Osteocyte (in vitro differentiated cells): ENCODE data around the gene CCDC188. TPM values are rescaled to one million over a fixed set of nuclear protein-coding genes. Genes with fewer than 3 reads are reported as not detected.

Experiments
- DNase-seq: peaks from one replicate; pipeline ENCODE4 v3.0.0; 2021; ENCODE audit warnings: mixed read lengths; ENCODE audit not compliant: unreplicated experiment; ENCODE audit errors: extremely low spot score
- H3K27ac Mint-ChIP-seq: one replicate; pipeline ENCODE4 v1.8.0; 2021; ENCODE audit warnings: mild to moderate bottlenecking, mixed read lengths; ENCODE audit not compliant: unreplicated experiment
- H3K27me3 Mint-ChIP-seq: one replicate; pipeline ENCODE4 v1.8.0; 2021; ENCODE audit warnings: mixed read lengths; ENCODE audit not compliant: unreplicated experiment
- H3K36me3 Mint-ChIP-seq: one replicate; pipeline ENCODE4 v1.8.0; 2021; ENCODE audit warnings: mixed read lengths; ENCODE audit not compliant: unreplicated experiment
- H3K4me1 Mint-ChIP-seq: one replicate; pipeline ENCODE4 v1.8.0; 2021; ENCODE audit warnings: mixed read lengths; ENCODE audit not compliant: unreplicated experiment
- H3K4me3 Mint-ChIP-seq: one replicate; pipeline ENCODE4 v1.8.0; 2021; ENCODE audit warnings: mild to moderate bottlenecking, moderate library complexity, mixed read lengths; ENCODE audit not compliant: unreplicated experiment
- H3K9me3 Mint-ChIP-seq: one replicate; pipeline ENCODE4 v1.8.0; 2021; ENCODE audit warnings: mixed read lengths; ENCODE audit not compliant: unreplicated experiment
- total RNA-seq: library from RNA; stranded (reverse); gene quantifications from 2 replicates; pipeline ENCODE4 v1.2.1, GENCODE V29; 2021
- TF ChIP-seq, protein P1 (sequence below): fragments of 200-600 bp; sonication (generic); IDR thresholded peaks from 2 replicates; pipeline ENCODE4 v1.5.0; 2021; ENCODE audit warnings: antibody characterized with exemption, mild to moderate bottlenecking, moderate library complexity

Gene CCDC188
- total RNA-seq, 1 donor from 2014 or later: 0.56 TPM

GRCh38 chr22:20127869-20128618 is 22.8 kb downstream of the CCDC188 start:
- peaks cover 6% of the 10 kb centered on the region for H3K4me1 Mint-ChIP-seq
- no peak overlapping the region for H3K27ac Mint-ChIP-seq
- H3K9me3 Mint-ChIP-seq: no peaks in the 10 kb centered on the region
- DNase-seq: no peak
- H3K27me3 Mint-ChIP-seq: no peaks in the 10 kb centered on the region
- TF ChIP-seq, protein P1, sequence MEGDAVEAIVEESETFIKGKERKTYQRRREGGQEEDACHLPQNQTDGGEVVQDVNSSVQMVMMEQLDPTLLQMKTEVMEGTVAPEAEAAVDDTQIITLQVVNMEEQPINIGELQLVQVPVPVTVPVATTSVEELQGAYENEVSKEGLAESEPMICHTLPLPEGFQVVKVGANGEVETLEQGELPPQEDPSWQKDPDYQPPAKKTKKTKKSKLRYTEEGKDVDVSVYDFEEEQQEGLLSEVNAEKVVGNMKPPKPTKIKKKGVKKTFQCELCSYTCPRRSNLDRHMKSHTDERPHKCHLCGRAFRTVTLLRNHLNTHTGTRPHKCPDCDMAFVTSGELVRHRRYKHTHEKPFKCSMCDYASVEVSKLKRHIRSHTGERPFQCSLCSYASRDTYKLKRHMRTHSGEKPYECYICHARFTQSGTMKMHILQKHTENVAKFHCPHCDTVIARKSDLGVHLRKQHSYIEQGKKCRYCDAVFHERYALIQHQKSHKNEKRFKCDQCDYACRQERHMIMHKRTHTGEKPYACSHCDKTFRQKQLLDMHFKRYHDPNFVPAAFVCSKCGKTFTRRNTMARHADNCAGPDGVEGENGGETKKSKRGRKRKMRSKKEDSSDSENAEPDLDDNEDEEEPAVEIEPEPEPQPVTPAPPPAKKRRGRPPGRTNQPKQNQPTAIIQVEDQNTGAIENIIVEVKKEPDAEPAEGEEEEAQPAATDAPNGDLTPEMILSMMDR: no peak
- peaks cover 20% of the 10 kb centered on the region for H3K36me3 Mint-ChIP-seq
- no peak overlapping the region for H3K4me3 Mint-ChIP-seq

- H3K4me1 Mint-ChIP-seq: no peaks in the 10 kb centered on the region
- DNase-seq: no peak
- no peaks in the 10 kb centered on the region for H3K9me3 Mint-ChIP-seq
- peaks cover 20% of the 10 kb centered on the region for H3K36me3 Mint-ChIP-seq
- H3K27me3 Mint-ChIP-seq: no peaks in the 10 kb centered on the region
- TF ChIP-seq, protein P1: no peak
- no peak overlapping the region for H3K4me3 Mint-ChIP-seq
- no peak overlapping the region for H3K27ac Mint-ChIP-seq
Measured at GRCh38 chr22:20127318-20127868, 23.5 kb downstream of the CCDC188 start.

DNA sequence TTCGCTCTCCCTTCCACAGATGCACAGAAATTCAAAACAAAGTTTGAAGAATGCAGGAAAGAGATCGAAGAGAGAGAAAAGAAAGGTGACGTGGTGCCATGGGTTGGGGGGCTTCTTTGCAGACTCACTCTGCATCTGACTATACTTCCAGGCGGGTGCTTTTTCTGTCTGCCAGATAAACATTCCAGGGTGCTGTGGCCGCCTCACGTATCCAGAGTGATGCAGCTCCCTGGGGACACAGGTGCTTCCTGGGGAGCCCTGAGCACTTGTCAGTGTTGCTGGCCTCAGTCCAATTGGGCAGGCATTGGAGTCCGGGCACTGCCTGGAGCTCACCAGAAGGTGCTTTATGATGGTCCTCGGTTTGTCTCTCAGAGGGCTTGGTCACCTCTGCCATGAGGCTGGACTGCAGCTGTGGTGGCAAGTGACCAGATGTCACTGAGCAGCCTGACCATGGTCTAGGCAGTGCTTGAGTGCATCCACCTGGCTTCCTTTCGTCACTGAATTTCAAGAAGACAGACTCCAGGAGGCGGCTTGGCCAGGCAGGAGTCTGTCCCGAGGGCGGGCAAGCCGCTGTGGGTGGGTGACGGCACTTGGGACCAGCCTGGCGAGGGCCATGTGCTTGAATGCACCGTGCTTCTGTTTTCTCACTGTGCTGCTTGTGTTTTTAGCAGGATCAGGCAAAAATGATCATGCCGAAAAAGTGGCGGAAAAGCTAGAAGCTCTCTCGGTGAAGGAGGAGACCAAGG is 24.4 kb downstream of the CCDC188 start:
- no peak for DNase-seq
- no peak overlapping the region for H3K27ac Mint-ChIP-seq
- TF ChIP-seq, protein P1: no peak
- H3K27me3 Mint-ChIP-seq: no peaks in the 10 kb centered on the region
- H3K4me3 Mint-ChIP-seq: no peak overlapping the region
- no peaks in the 10 kb centered on the region for H3K4me1 Mint-ChIP-seq
- peaks cover 20% of the 10 kb centered on the region for H3K36me3 Mint-ChIP-seq
- no peaks in the 10 kb centered on the region for H3K9me3 Mint-ChIP-seq

- TF ChIP-seq, protein P1: no peak
- no peak overlapping the region for H3K27ac Mint-ChIP-seq
Measured at GRCh38 chr22:20125201-20126174, 25.4 kb downstream of the CCDC188 start.

More at GRCh38 chr22:20125201-20126174, 25.4 kb downstream of the CCDC188 start:
- H3K27me3 Mint-ChIP-seq: no peaks in the 10 kb centered on the region
- DNase-seq: no peak
- H3K4me1 Mint-ChIP-seq: no peaks in the 10 kb centered on the region
- H3K36me3 Mint-ChIP-seq: peaks cover 20% of the 10 kb centered on the region
- no peak overlapping the region for H3K4me3 Mint-ChIP-seq
- no peaks in the 10 kb centered on the region for H3K9me3 Mint-ChIP-seq
